Epithelial cell of umbilical artery (primary cell): ENCODE measurements around the gene AWAT2. TPM values are rescaled to one million over a fixed set of nuclear protein-coding genes. Genes with fewer than 3 reads are reported as not detected.

Source experiments
- total RNA-seq: library from RNA; depleted of rRNA; stranded (reverse); fragments of >200 nt; gene quantifications from 2 replicates; pipeline ENCODE4 v1.2.3, GENCODE V29; 2014

AWAT2 gene
- total RNA-seq, result 0.32 and 1.2 TPM in 2 replicates

DNA sequence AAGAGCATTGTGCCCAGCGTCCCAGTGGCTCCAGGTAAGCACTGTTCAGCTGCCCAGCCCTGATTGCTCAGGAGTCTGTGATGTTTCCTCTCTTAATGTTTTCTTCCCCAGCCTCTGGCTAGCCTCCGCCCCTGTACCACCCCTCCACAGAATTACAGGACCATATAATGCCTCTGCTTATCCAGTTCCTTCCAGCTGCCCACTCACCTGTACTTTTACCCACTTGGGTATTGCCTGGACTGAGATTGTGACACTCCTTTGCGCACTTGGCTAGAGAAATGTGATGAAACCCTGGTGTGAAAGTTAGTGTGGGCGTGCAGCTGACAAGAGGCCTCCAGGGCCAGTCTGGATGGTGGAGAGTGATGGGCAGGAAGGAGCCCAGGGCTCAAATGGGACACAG is at the start of gene AWAT2:
Gene AWAT2 (minus strand): TSS at position 14 of the 400 bp plus-strand sequence. CDS start 6 bp downstream, at position 8.

DNA sequence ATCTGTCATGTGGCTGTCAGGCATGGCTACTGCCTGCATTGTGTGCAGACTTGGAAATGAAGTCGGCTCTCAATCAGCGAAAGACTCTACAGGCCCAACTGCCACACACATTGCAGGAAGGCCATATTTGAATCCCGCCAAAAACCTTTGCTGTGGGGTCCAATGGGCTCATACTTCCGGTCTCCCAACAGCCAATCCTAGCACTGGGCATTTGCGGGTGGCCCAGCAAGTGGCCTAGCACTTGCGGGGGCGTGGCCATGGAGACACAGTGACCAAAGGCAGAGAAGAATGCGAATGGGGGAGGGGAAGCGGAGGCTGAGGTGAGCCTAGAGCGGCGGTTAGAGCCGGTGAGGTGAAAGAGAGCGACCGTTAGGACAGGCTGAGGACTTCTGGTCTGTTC is 12.3 kb upstream of the AWAT2 start, which contains the start of gene OTUD6A:
Gene OTUD6A (plus strand): TSS at position 382 of the 400 bp plus-strand sequence. CDS start 68 bp downstream, outside the sequence.

Other genes with a start within 250 kb of the AWAT2 start
- not detected in 2 replicates for gene OTUD6A, start 12.5 kb upstream of the AWAT2 start, total RNA-seq
- gene IGBP1, start 83.5 kb upstream of the AWAT2 start, total RNA-seq, result 66.3 and 75.0 TPM in 2 replicates
- not detected in 2 replicates for gene DGAT2L6, start 127.5 kb upstream of the AWAT2 start, total RNA-seq
- gene AWAT1, start 184.7 kb upstream of the AWAT2 start, total RNA-seq, result not detected in 2 replicates
- gene P2RY4, start 210.3 kb upstream of the AWAT2 start, total RNA-seq, result not detected in 2 replicates
- not detected in 2 replicates for gene ARR3, start 218.4 kb upstream of the AWAT2 start, total RNA-seq
- not detected in 2 replicates for gene RAB41, start 232.2 kb upstream of the AWAT2 start, total RNA-seq
- 39.6 and 43.0 TPM in 2 replicates for gene PDZD11, start 240.0 kb upstream of the AWAT2 start, total RNA-seq
- 15.9 and 22.5 TPM in 2 replicates for gene KIF4A, start 240.2 kb upstream of the AWAT2 start, total RNA-seq